NB4 (cell line): ENCODE measurements around the gene C3orf38.

Source experiments
- CTCF ChIP-seq: IDR thresholded peaks from one replicate; pipeline ENCODE4 v1.5.1; 2012; ENCODE audit warnings: low read depth, low read length
- MAX ChIP-seq: IDR thresholded peaks from 2 replicates; pipeline ENCODE4 v1.6.1; 2011; ENCODE audit warnings: low read depth, low read length
- MYC ChIP-seq: IDR thresholded peaks from 2 replicates; pipeline ENCODE4 v1.6.1; 2011; ENCODE audit warnings: low read depth, low read length
- POLR2A ChIP-seq: IDR thresholded peaks from 2 replicates; pipeline ENCODE4 v1.6.1; 2011; ENCODE audit warnings: mild to moderate bottlenecking; ENCODE audit not compliant: insufficient read length; ENCODE audit errors: extremely low read depth

DNA sequence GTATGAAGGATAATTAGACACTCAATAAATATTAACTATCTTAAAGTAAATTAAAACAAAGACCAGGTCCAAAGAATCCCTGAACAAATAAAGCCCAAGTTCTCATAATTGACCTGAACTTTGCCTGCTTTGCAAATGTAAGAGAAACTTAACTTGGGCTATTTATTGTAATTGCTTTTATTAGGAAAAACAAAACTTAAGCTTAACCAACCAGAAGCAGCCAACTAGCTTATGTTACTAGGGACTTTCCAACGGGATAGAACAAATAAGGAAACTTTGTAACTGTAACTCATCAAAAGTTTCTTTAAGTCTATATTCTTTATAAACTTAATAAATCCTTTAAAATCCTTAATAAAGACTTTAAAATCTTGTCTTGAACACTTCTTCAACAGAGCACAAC is 48.4 kb downstream of the C3orf38 start:
- no peak for TF ChIP-seq CTCF
- no peak for TF ChIP-seq POLR2A
- no peak for TF ChIP-seq MAX
- TF ChIP-seq MYC = no peak
